Testis (tissue), 2 donors: ENCODE measurements around the gene SERPINB10.

ENCODE experiments used
- CTCF ChIP-seq, 3 experiments: fragments of 450-650 bp in 2 of 3; fragments of 200-600 bp in 1 of 3; sonication (generic) in 1 of 3; IDR thresholded peaks; one replicate each; pipeline ENCODE4 v1.5.1; 2016 to 2019; ENCODE audit warnings: antibody characterized with exemption in 3 of 3, mild to moderate bottlenecking in 2 of 3, moderate library complexity in 1 of 3
- POLR2A ChIP-seq: fragments of 450-650 bp; IDR thresholded peaks from one replicate; pipeline ENCODE4 v1.6.1; 2017; ENCODE audit warnings: antibody characterized with exemption, mild to moderate bottlenecking, moderate library complexity

- TF ChIP-seq CTCF (IDR thresholded peaks at IDR 0.05) (no peak), POLR2A (no peak)
Observed at GRCh38 chr18:63977040-63977439, 69.3 kb downstream of the SERPINB10 start.
